Thyroid gland (tissue), 4 donors: ENCODE measurements around the gene OR4D1.

Source experiments
- CTCF ChIP-seq, 6 experiments: fragments of 200-600 bp in 3 of 6; fragments of 450-650 bp in 3 of 6; sonication (generic) in 3 of 6; IDR thresholded peaks; one replicate each; pipeline ENCODE4 v1.5.1; 2016 to 2019; ENCODE audit warnings: antibody characterized with exemption in 6 of 6, mild to moderate bottlenecking in 2 of 6, inconsistent platforms in 1 of 6, moderate library complexity in 1 of 6
- POLR2A ChIP-seq, 2 donors: fragments of 450-650 bp; IDR thresholded peaks; one replicate each; pipeline ENCODE4 v1.6.1; 2017; ENCODE audit warnings: antibody characterized with exemption in 2 of 2, mild to moderate bottlenecking in 2 of 2, moderate library complexity in 1 of 2

- TF ChIP-seq CTCF (IDR thresholded peaks at IDR 0.05) (no peak), POLR2A (IDR thresholded peaks at IDR 0.05) (no peak)
Observed at GRCh38 chr17:58191241-58191896, 43.2 kb downstream of the OR4D1 start.
